ENCODE data around the gene MBLAC1.

DNA sequence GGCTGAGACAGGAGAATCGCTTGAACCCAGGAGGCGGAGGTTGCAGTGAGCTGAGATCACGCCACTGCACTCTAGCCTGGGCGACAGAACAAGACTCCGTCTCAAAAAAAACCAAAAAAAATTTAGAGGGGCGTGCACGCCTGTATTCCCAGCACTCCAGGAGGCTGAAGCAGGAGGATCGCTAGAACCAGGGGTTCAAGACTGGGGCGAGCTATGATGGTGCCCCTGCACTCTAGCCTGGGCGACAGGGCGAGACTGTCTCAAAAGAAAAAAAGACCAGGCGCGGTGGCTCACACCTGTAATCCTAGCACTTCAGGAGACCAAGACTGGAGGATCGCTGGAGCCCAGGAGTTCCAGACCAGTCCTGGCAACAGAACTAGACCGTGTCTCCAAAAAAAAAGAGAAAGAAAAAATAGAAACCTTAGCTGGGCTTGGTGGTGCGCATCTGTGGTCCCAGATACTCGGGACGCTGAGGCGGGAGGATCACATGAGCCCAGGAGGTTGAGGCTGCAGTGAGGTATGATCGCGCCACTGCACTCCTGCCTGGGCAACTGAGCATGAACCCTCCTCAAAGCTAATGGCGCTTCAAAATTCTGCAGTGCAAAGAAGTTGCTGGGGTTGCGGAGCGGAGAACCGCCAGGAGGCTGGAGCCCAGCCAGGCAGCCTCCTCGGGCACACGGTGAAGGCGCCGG is 382 bp upstream of the MBLAC1 start:
- TF ChIP-seq POLR2A (IDR thresholded peaks at IDR 0.05) (no peak), EP300 (IDR thresholded peaks at IDR 0.05) (no peak)
- TF ChIP-seq, protein P1, sequence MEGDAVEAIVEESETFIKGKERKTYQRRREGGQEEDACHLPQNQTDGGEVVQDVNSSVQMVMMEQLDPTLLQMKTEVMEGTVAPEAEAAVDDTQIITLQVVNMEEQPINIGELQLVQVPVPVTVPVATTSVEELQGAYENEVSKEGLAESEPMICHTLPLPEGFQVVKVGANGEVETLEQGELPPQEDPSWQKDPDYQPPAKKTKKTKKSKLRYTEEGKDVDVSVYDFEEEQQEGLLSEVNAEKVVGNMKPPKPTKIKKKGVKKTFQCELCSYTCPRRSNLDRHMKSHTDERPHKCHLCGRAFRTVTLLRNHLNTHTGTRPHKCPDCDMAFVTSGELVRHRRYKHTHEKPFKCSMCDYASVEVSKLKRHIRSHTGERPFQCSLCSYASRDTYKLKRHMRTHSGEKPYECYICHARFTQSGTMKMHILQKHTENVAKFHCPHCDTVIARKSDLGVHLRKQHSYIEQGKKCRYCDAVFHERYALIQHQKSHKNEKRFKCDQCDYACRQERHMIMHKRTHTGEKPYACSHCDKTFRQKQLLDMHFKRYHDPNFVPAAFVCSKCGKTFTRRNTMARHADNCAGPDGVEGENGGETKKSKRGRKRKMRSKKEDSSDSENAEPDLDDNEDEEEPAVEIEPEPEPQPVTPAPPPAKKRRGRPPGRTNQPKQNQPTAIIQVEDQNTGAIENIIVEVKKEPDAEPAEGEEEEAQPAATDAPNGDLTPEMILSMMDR (IDR thresholded peaks at IDR 0.05), result peak in 2 of 4 experiments; percentile 16 to 18
